HCT116 (cell line): ENCODE measurements around the gene WDR93. TPM values are rescaled to one million over a fixed set of nuclear protein-coding genes. Genes with fewer than 3 reads are reported as not detected.

ENCODE experiments used
- ATAC-seq: fragments of 200-7000 bp; cut with Tn5 transposase; 2 replicates; pipeline ENCODE4 v1.9.1; 2020; ENCODE audit warnings: mild to moderate bottlenecking, moderate library complexity
- BruUV-seq: library from RNA; stranded (reverse); fragments of 400-500 nt; replicated peaks from 2 replicates; lab custom pipeline; 2021; lab: Mats Ljungman, UMichigan
- CTCF ChIA-PET: fragments of 300-600 bp; sonication (Branson Sonifier 250); formaldehyde crosslinking; loops from one replicate; lab custom pipeline; 2021; ENCODE audit warnings: antibody characterized with exemption; lab: Charles Lee
- POLR2A ChIA-PET: fragments of 300-600, 350-600 bp; sonication (Branson Sonifier 250); formaldehyde crosslinking; loops from one replicate; lab custom pipeline; 2021; ENCODE audit warnings: antibody characterized with exemption; lab: Charles Lee
- RAD21 ChIA-PET, 2 experiments: fragments of 300-600 bp; sonication (Branson Sonifier 250); formaldehyde crosslinking; loops; one replicate each; lab custom pipeline; 2023; ENCODE audit warnings: low total read pairs in 2 of 2; ENCODE audit not compliant: uncharacterized antibody in 2 of 2, unreplicated experiment in 2 of 2, low non-redundant PET in 1 of 2; lab: Charles Lee
- DNase-seq: peaks from one replicate; pipeline ENCODE4 v3.0.0-alpha.2; 2010; ENCODE audit warnings: low read depth, low spot score
- H2AFZ ChIP-seq: fragments of 200-600 bp; shearing (Covaris generic), sonication (generic); 2 replicates; pipeline ENCODE4 v1.6.1; 2017; ENCODE audit warnings: low read depth, mixed run types, mixed read lengths, antibody characterized with exemption, low read length; ENCODE audit not compliant: poor library complexity, severe bottlenecking
- H3K27ac ChIP-seq: 2 replicates; pipeline ENCODE4 v1.5.1; 2012; ENCODE audit warnings: low read depth, low read length
- H3K27me3 ChIP-seq: fragments of 200-600 bp; sonication (generic); 2 replicates; pipeline ENCODE4 v1.6.1; 2016; ENCODE audit warnings: mixed run types, low read length, mixed read lengths; ENCODE audit not compliant: insufficient read depth
- H3K36me3 ChIP-seq, 2 experiments: fragments of 200-500 bp in 1 of 2; fragments of 200-600 bp in 1 of 2; sonication (Bioruptor generic) in 1 of 2; sonication (generic) in 1 of 2; 2 replicates each; pipeline versions ENCODE4 v1.5.1 to v1.6.1; 2014 to 2016; ENCODE audit warnings: low read length in 2 of 2, inconsistent platforms in 1 of 2, mixed read lengths in 1 of 2, mixed run types in 1 of 2; ENCODE audit not compliant: insufficient read depth in 2 of 2, control insufficient read depth in 1 of 2
- H3K4me1 ChIP-seq, 2 experiments: fragments of 200-600 bp in 1 of 2; sonication (generic) in 1 of 2; 2 replicates each; pipeline versions ENCODE4 v1.5.1 to v1.6.1; 2012 to 2017; ENCODE audit warnings: low read length in 2 of 2, inconsistent platforms in 1 of 2, mild to moderate bottlenecking in 1 of 2, mixed read lengths in 1 of 2, mixed run types in 1 of 2, moderate library complexity in 1 of 2; ENCODE audit not compliant: insufficient read depth in 2 of 2, control insufficient read depth in 1 of 2
- H3K4me2 ChIP-seq: fragments of 200-600 bp; sonication (generic); 2 replicates; pipeline ENCODE4 v1.6.1; 2017; ENCODE audit warnings: mixed run types, low read length, mixed read lengths
- H3K4me3 ChIP-seq, 2 experiments: fragments of 200-600 bp in 1 of 2; sonication (generic) in 1 of 2; replicated peaks in 1 of 2; 2 replicates each; pipeline ENCODE4 v1.5.1; 2011 to 2016; ENCODE audit warnings: low read length in 2 of 2, control low read depth in 1 of 2, low read depth in 1 of 2, mild to moderate bottlenecking in 1 of 2, mixed read lengths in 1 of 2, mixed run types in 1 of 2
- H3K79me2 ChIP-seq: fragments of 200-600 bp; sonication (generic); 2 replicates; pipeline ENCODE4 v1.6.1; 2017; ENCODE audit warnings: mild to moderate bottlenecking, mixed run types, low read length, moderate library complexity, mixed read lengths; ENCODE audit not compliant: insufficient read depth
- H3K9ac ChIP-seq: fragments of 200-600 bp; sonication (generic); 2 replicates; pipeline ENCODE4 v1.6.1; 2016; ENCODE audit warnings: low read length, mixed read lengths
- H3K9me2 ChIP-seq: fragments of 200-600 bp; sonication (generic), shearing (Covaris generic); 2 replicates; pipeline ENCODE4 v1.6.1; 2017; ENCODE audit warnings: mixed run types, mild to moderate bottlenecking, moderate library complexity; ENCODE audit not compliant: insufficient read depth
- H3K9me3 ChIP-seq, 2 experiments: fragments of 200-500 bp in 1 of 2; fragments of 200-600 bp in 1 of 2; sonication (Bioruptor generic) in 1 of 2; sonication (generic) in 1 of 2; 2 replicates each; pipeline ENCODE4 v1.6.1; 2014 to 2017; ENCODE audit warnings: low read length in 2 of 2, mixed read lengths in 2 of 2, inconsistent platforms in 1 of 2, low read depth in 1 of 2, mild to moderate bottlenecking in 1 of 2, mixed run types in 1 of 2, moderate library complexity in 1 of 2; ENCODE audit not compliant: control insufficient read depth in 1 of 2, insufficient read depth in 1 of 2
- H4K20me1 ChIP-seq: fragments of 200-600 bp; sonication (generic), shearing (Covaris generic); 2 replicates; pipeline ENCODE4 v1.6.1; 2017; ENCODE audit warnings: mixed run types, mild to moderate bottlenecking, moderate library complexity; ENCODE audit not compliant: insufficient read depth
- EZH2 ChIP-seq: fragments of 200-600 bp; sonication (generic); IDR thresholded peaks from 2 replicates; pipeline ENCODE4 v1.6.1; 2017; ENCODE audit warnings: antibody characterized with exemption, mixed run types
- JUND ChIP-seq: IDR thresholded peaks from 2 replicates; pipeline ENCODE4 v1.6.1; 2012
- POLR2A ChIP-seq: IDR thresholded peaks from 2 replicates; pipeline ENCODE4 v1.7.0; 2011; ENCODE audit warnings: borderline replicate concordance; ENCODE audit not compliant: insufficient read depth, insufficient read length; ENCODE audit errors: extremely low read depth
- SRF ChIP-seq: IDR thresholded peaks from 2 replicates; pipeline ENCODE4 v1.6.1; 2012; ENCODE audit warnings: low read depth
- intact Hi-C: fragments of 100-400 bp; cut with micrococcal nuclease; formaldehyde crosslinking; loops from 2 replicates; pipeline ENCODE4 v1.10.0; 2022
- total RNA-seq: library from RNA; stranded (reverse); gene quantifications from one replicate; pipeline ENCODE4 v1.2.1, GENCODE V29; 2021; ENCODE audit not compliant: unreplicated experiment
- TF ChIP-seq, protein P1 (sequence below): IDR thresholded peaks from 2 replicates; pipeline ENCODE4 v1.6.1; 2012

Gene WDR93
- total RNA-seq, 1 experiment from 2014 or later = 0.42 TPM

DNA sequence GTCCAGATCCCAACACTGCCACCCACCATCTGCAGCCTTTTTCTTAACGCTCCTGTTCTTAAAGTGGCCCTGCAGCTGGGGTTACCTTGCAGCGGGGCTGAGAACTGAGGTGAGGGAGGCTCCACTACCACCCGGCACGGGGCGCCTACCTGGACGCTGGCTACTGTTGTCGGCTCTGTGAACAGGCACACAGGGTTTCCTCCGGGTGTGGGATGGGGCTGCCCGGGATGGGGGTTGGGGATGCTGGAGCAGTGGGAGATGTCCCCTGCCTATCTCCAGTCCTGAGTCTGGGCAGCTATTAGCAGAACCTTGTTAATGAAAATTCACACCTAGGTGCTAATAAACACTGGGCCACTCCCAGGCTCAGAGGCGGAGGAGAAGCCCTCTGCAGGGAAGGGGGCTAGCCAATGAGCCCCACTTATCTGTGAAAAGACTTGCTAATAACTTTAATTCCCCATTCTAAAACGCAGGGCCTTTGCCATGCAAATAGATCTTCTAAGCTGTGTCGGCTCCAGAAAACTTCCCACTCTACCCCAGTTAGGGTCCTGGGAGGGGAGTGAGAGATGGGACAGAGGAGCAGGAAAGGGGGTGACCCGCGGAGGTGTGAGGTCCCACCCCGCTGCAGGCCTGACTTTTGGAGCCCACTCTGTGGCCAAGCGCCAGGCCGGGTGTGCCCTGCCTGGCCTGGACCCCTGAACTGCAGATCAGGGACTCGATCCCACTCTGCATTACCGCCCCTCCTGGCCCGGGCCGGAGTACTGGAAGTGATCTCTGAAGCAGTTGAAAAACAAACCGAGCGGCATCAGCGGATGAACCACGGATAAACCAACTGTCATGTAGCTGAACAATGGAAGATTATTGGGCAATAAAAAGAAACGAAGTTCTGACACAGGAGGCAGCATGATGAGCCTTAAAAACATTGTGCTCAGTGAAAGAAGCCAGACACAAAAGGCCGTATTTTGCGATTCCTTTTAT lies 57.4 kb downstream of the WDR93 start:
- no TSS peak for BruUV-seq
- intact Hi-C loops = loop anchor here (10.0 kb wide), 1 partner anchor 467 kb away; no protein-coding TSS in a partner anchor
- RAD21 ChIA-PET = no interaction called here
- Histone ChIP-seq H4K20me1 (no peaks in the 10 kb centered on the region), H3K27ac (no peak overlapping the region; the same call in 1 of the 2 replicates), H3K36me3 (no peaks in the 10 kb centered on the region), H3K9me2 (no peaks in the 10 kb centered on the region), H3K4me2 (no peak overlapping the region), H3K4me3 (no peak overlapping the region), H3K9me3 (no peaks in the 10 kb centered on the region), H3K4me1 (peaks cover 4 to 27% of the 10 kb centered on the region in 2 experiments; a peak in 2 of 4 replicates), H3K27me3 (no peaks in the 10 kb centered on the region), H3K9ac (no peak overlapping the region), H2AFZ (no peak overlapping the region), H3K79me2 (no peaks in the 10 kb centered on the region; the same call in 1 of the 2 replicates)
- POLR2A ChIA-PET = no interaction called here
- TF ChIP-seq, protein P1, sequence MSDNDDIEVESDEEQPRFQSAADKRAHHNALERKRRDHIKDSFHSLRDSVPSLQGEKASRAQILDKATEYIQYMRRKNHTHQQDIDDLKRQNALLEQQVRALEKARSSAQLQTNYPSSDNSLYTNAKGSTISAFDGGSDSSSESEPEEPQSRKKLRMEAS = no peak
- no peak for TF ChIP-seq JUND
- TF ChIP-seq SRF = no peak
- no peak for DNase-seq
- ATAC-seq = no peak
- CTCF ChIA-PET = interaction anchor here (1.6 kb wide), 1 partner anchor 13 kb away, joined by 5 read pairs; no protein-coding TSS in a partner anchor

DNA sequence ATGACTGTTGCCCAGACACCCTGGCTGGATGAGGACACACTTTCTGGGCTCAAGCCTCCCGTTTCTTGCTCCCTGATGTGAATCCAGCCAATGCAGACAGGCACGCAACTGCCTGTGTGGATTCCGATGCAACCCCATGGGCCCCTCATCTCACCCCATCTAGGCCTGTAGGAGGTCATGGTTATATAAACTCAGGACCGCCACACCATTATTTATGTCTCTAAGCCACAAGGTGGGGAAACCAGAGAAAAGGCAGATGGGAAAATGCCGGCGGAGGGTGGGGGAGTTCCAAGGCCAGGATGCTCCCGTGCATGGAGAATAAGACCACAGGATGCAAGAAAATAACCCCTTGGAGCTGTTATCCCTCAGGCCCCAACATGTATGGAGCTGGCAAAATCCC lies 58.4 kb downstream of the WDR93 start:
- ChIA-PET POLR2A (no interaction called here), CTCF (interaction anchor here (1.4 to 1.7 kb wide), 2 partner anchors 9 to 140 kb away, joined by 6 to 10 read pairs; no protein-coding TSS in a partner anchor), RAD21 (no interaction called here)
- TF ChIP-seq EZH2 (no peak), POLR2A (no peak)
- H3K27me3 ChIP-seq = no peaks in the 10 kb centered on the region
- no peaks in the 10 kb centered on the region for H3K9me3 ChIP-seq
- no peaks in the 10 kb centered on the region for H3K9me2 ChIP-seq
- ATAC-seq = no peak
- H2AFZ ChIP-seq = no peak overlapping the region
- DNase-seq = no peak
- no TSS peak for BruUV-seq
- peaks cover 4 to 23% of the 10 kb centered on the region in 2 experiments; a peak in 2 of 4 replicates for H3K4me1 ChIP-seq
- intact Hi-C loops = loop anchor here (10.0 kb wide), 1 partner anchor 466 kb away; no protein-coding TSS in a partner anchor
- no peak overlapping the region; the same call in 1 of the 2 replicates for H3K9ac ChIP-seq
- H3K4me2 ChIP-seq = peak overlapping the region; percentile 98
- no peak overlapping the region for H3K27ac ChIP-seq
- no peaks in the 10 kb centered on the region for H4K20me1 ChIP-seq
- H3K36me3 ChIP-seq = no peaks in the 10 kb centered on the region
- no peaks in the 10 kb centered on the region; the same call in 1 of the 2 replicates for H3K79me2 ChIP-seq
- no peak overlapping the region; a peak in 1 of 4 replicates for H3K4me3 ChIP-seq
